CD4-positive, alpha-beta memory T cell (primary cell): ENCODE results near the gene SUGP2. TPM values are rescaled to one million over a fixed set of nuclear protein-coding genes. Genes with fewer than 3 reads are reported as not detected.

Experiments
- CTCF ChIA-PET: fragments of 350-600 bp; sonication (Branson Sonifier 250); formaldehyde crosslinking; loops from one replicate; lab custom pipeline; 2021; ENCODE audit warnings: inconsistent platforms; ENCODE audit not compliant: partially characterized antibody; lab: Charles Lee
- POLR2A ChIA-PET: fragments of 350-600 bp; sonication (Branson Sonifier 250); formaldehyde crosslinking; loops from one replicate; lab custom pipeline; 2021; ENCODE audit not compliant: partially characterized antibody; lab: Charles Lee
- DNase-seq, 5 donors: peaks; one replicate each; pipeline versions ENCODE4 v3.0.0 to v3.0.0-alpha.2; 2020 to 2022; ENCODE audit warnings: mixed read lengths in 1 of 5
- H3K27ac ChIP-seq: one replicate; pipeline ENCODE4 v1.7.0; 2013; ENCODE audit warnings: low read depth, low read length
- H3K27me3 ChIP-seq: 2 replicates; pipeline ENCODE4 v1.7.0; 2013; ENCODE audit warnings: mild to moderate bottlenecking, low read length, moderate library complexity; ENCODE audit not compliant: insufficient read depth
- H3K36me3 ChIP-seq: 2 replicates; pipeline ENCODE4 v1.7.0; 2013; ENCODE audit warnings: mild to moderate bottlenecking, low read length, moderate library complexity; ENCODE audit not compliant: insufficient read depth
- H3K4me1 ChIP-seq: 2 replicates; pipeline ENCODE4 v1.7.0; 2013; ENCODE audit warnings: mild to moderate bottlenecking, low read length, moderate library complexity; ENCODE audit not compliant: insufficient read depth
- H3K4me3 ChIP-seq, 2 donors: one replicate each; pipeline ENCODE4 v1.7.0; 2013; ENCODE audit warnings: low read length in 2 of 2, mild to moderate bottlenecking in 1 of 2
- H3K9me3 ChIP-seq, 2 donors: one replicate each; pipeline ENCODE4 v1.7.0; 2013; ENCODE audit warnings: low read length in 2 of 2, control low read depth in 1 of 2; ENCODE audit not compliant: control insufficient read depth in 1 of 2
- H3K27ac Mint-ChIP-seq, 7 donors: one replicate each; pipeline ENCODE4 v1.8.0; 2020 to 2021; ENCODE audit warnings: mixed read lengths in 7 of 7, mild to moderate bottlenecking in 6 of 7, inconsistent platforms in 3 of 7, moderate library complexity in 3 of 7
- H3K27me3 Mint-ChIP-seq, 2 donors: one replicate each; pipeline ENCODE4 v1.8.0; 2020 to 2021; ENCODE audit warnings: mixed read lengths in 2 of 2
- H3K36me3 Mint-ChIP-seq, 2 donors: one replicate each; pipeline ENCODE4 v1.8.0; 2020 to 2021; ENCODE audit warnings: mixed read lengths in 2 of 2, inconsistent platforms in 1 of 2, mild to moderate bottlenecking in 1 of 2
- H3K4me1 Mint-ChIP-seq, 4 donors: one replicate each; pipeline ENCODE4 v1.8.0; 2020 to 2021; ENCODE audit warnings: mixed read lengths in 4 of 4, mild to moderate bottlenecking in 1 of 4
- H3K4me3 Mint-ChIP-seq, 8 donors: one replicate each; pipeline ENCODE4 v1.8.0; 2020 to 2021; ENCODE audit warnings: mixed read lengths in 8 of 8, mild to moderate bottlenecking in 7 of 8, moderate library complexity in 6 of 8, inconsistent platforms in 3 of 8
- H3K9me3 Mint-ChIP-seq, 8 donors: one replicate each; pipeline ENCODE4 v1.8.0; 2020 to 2021; ENCODE audit warnings: mixed read lengths in 8 of 8, mild to moderate bottlenecking in 5 of 8, inconsistent platforms in 3 of 8, moderate library complexity in 1 of 8
- intact Hi-C: fragments of 100-400 bp; cut with micrococcal nuclease; formaldehyde crosslinking; loops from one replicate; pipeline ENCODE4 v1.15.1; 2023
- polyA plus RNA-seq, 2 donors: library from polyadenylated mRNA; unstranded; fragments of 300-500 nt; fragmentation: Illumina TruSeq; gene quantifications; one replicate each; pipeline ENCODE4 v1.2.3, GENCODE V29; 2021
- total RNA-seq, 2 experiments: library from RNA; stranded (reverse); gene quantifications; one replicate each; pipeline ENCODE4 v1.2.3, GENCODE V29; 2021

SUGP2 gene
- total and polyA plus RNA-seq, 4 experiments from 2014 or later: 3.9 to 113 (median 59.6) TPM

- H3K9me3 Mint-ChIP-seq: no peaks in the 10 kb centered on the region
- CTCF ChIA-PET: no interaction called here
- H3K36me3 ChIP-seq: no peaks in the 10 kb centered on the region
- H3K4me3 ChIP-seq: no peak overlapping the region
- no peak overlapping the region for H3K27ac Mint-ChIP-seq
- no peak for DNase-seq
- no peak overlapping the region for H3K27ac ChIP-seq
- intact Hi-C loops: no loop called here
- H3K4me3 Mint-ChIP-seq: no peak overlapping the region
- peaks cover 0 to 2% (median 0%) of the 10 kb centered on the region in 4 donors for H3K4me1 Mint-ChIP-seq
- no peaks in the 10 kb centered on the region for H3K36me3 Mint-ChIP-seq
- peaks cover 6 to 7% of the 10 kb centered on the region in 2 donors for H3K27me3 Mint-ChIP-seq
- H3K27me3 ChIP-seq: no peaks in the 10 kb centered on the region
- POLR2A ChIA-PET: no interaction called here
- H3K4me1 ChIP-seq: no peaks in the 10 kb centered on the region
- H3K9me3 ChIP-seq: no peaks in the 10 kb centered on the region
Observed at GRCh38 chr19:18985257-18985656, 48.1 kb downstream of the SUGP2 start.

GRCh38 chr19:18984251-18984650 lies 49.1 kb downstream of the SUGP2 start:
- intact Hi-C loops: no loop called here
- CTCF ChIA-PET: no interaction called here
- H3K4me1 ChIP-seq: no peaks in the 10 kb centered on the region
- H3K36me3 ChIP-seq: no peaks in the 10 kb centered on the region
- no peaks in the 10 kb centered on the region for H3K27me3 ChIP-seq
- Mint-ChIP-seq H3K36me3 (no peaks in the 10 kb centered on the region), H3K27ac (no peak overlapping the region), H3K27me3 (peaks cover 7% of the 10 kb centered on the region in 2 donors), H3K9me3 (no peaks in the 10 kb centered on the region), H3K4me3 (no peak overlapping the region), H3K4me1 (peaks cover 0 to 2% (median 0%) of the 10 kb centered on the region in 4 donors)
- H3K4me3 ChIP-seq: no peak overlapping the region
- POLR2A ChIA-PET: no interaction called here
- H3K27ac ChIP-seq: no peak overlapping the region
- no peaks in the 10 kb centered on the region for H3K9me3 ChIP-seq
- no peak for DNase-seq

GRCh38 chr19:18982669-18983068 lies 50.6 kb downstream of the SUGP2 start:
- ChIA-PET POLR2A (no interaction called here), CTCF (no interaction called here)
- no peak for DNase-seq
- peaks cover 0 to 2% (median 0%) of the 10 kb centered on the region in 4 donors for H3K4me1 Mint-ChIP-seq
- no peak overlapping the region for H3K4me3 Mint-ChIP-seq
- peaks cover 7 to 10% of the 10 kb centered on the region in 2 donors for H3K27me3 Mint-ChIP-seq
- H3K9me3 Mint-ChIP-seq: no peaks in the 10 kb centered on the region
- intact Hi-C loops: no loop called here
- H3K9me3 ChIP-seq: no peaks in the 10 kb centered on the region
- H3K36me3 ChIP-seq: no peaks in the 10 kb centered on the region
- no peaks in the 10 kb centered on the region for H3K27me3 ChIP-seq
- H3K4me1 ChIP-seq: no peaks in the 10 kb centered on the region
- no peak overlapping the region for H3K4me3 ChIP-seq
- no peaks in the 10 kb centered on the region for H3K36me3 Mint-ChIP-seq
- H3K27ac ChIP-seq: no peak overlapping the region
- no peak overlapping the region for H3K27ac Mint-ChIP-seq

GRCh38 chr19:18980432-18981020 lies 52.8 kb downstream of the SUGP2 start:
- Mint-ChIP-seq H3K4me1 (peaks cover 0 to 1% (median 0%) of the 10 kb centered on the region in 4 donors), H3K27ac (no peak overlapping the region), H3K36me3 (no peaks in the 10 kb centered on the region), H3K27me3 (peaks cover 6 to 10% of the 10 kb centered on the region in 2 donors), H3K4me3 (no peak overlapping the region), H3K9me3 (no peaks in the 10 kb centered on the region)
- Histone ChIP-seq H3K27me3 (no peaks in the 10 kb centered on the region), H3K4me1 (no peaks in the 10 kb centered on the region), H3K36me3 (no peaks in the 10 kb centered on the region), H3K27ac (no peak overlapping the region), H3K9me3 (no peaks in the 10 kb centered on the region), H3K4me3 (no peak overlapping the region)
- intact Hi-C loops: no loop called here
- no peak for DNase-seq
- ChIA-PET CTCF (no interaction called here), POLR2A (no interaction called here)

GRCh38 chr19:18978616-18979015 lies 54.7 kb downstream of the SUGP2 start:
- Mint-ChIP-seq H3K27ac (no peak overlapping the region), H3K4me3 (no peak overlapping the region), H3K9me3 (no peaks in the 10 kb centered on the region), H3K27me3 (peaks cover 2 to 8% of the 10 kb centered on the region in 2 donors), H3K36me3 (no peaks in the 10 kb centered on the region), H3K4me1 (no peaks in the 10 kb centered on the region)
- no peaks in the 10 kb centered on the region for H3K36me3 ChIP-seq
- intact Hi-C loops: no loop called here
- H3K27ac ChIP-seq: no peak overlapping the region
- ChIA-PET CTCF (no interaction called here), POLR2A (no interaction called here)
- H3K9me3 ChIP-seq: no peaks in the 10 kb centered on the region
- H3K4me1 ChIP-seq: no peaks in the 10 kb centered on the region
- H3K4me3 ChIP-seq: no peak overlapping the region
- no peak for DNase-seq
- H3K27me3 ChIP-seq: no peaks in the 10 kb centered on the region

- ChIA-PET CTCF (interaction anchor here (0.7 kb wide), 1 partner anchor 227 kb away, joined by 3 read pairs; the partner anchor contains the start of gene NR2C2AP), POLR2A (no interaction called here)
- no peak overlapping the region for H3K27ac Mint-ChIP-seq
- Histone ChIP-seq H3K4me3 (no peak overlapping the region), H3K27me3 (no peaks in the 10 kb centered on the region), H3K4me1 (no peaks in the 10 kb centered on the region), H3K9me3 (no peaks in the 10 kb centered on the region), H3K27ac (no peak overlapping the region), H3K36me3 (no peaks in the 10 kb centered on the region)
- peak overlapping the region in 1 of 8 donors; percentile 17 for H3K4me3 Mint-ChIP-seq
- DNase-seq: no peak
- intact Hi-C loops: no loop called here
- no peaks in the 10 kb centered on the region for H3K9me3 Mint-ChIP-seq
- no peaks in the 10 kb centered on the region for H3K4me1 Mint-ChIP-seq
- H3K36me3 Mint-ChIP-seq: no peaks in the 10 kb centered on the region
- H3K27me3 Mint-ChIP-seq: peaks cover 0 to 8% of the 10 kb centered on the region in 2 donors
Observed at GRCh38 chr19:18975869-18976268, 57.4 kb downstream of the SUGP2 start.

- Mint-ChIP-seq H3K9me3 (no peaks in the 10 kb centered on the region), H3K4me1 (no peaks in the 10 kb centered on the region), H3K36me3 (no peaks in the 10 kb centered on the region), H3K4me3 (no peak overlapping the region), H3K27ac (no peak overlapping the region), H3K27me3 (peaks cover 2 to 8% of the 10 kb centered on the region in 2 donors)
- no peaks in the 10 kb centered on the region for H3K27me3 ChIP-seq
- no peak overlapping the region for H3K4me3 ChIP-seq
- intact Hi-C loops: no loop called here
- no peaks in the 10 kb centered on the region for H3K9me3 ChIP-seq
- H3K36me3 ChIP-seq: no peaks in the 10 kb centered on the region
- no peak for DNase-seq
- ChIA-PET CTCF (no interaction called here), POLR2A (no interaction called here)
- H3K27ac ChIP-seq: no peak overlapping the region
- no peaks in the 10 kb centered on the region for H3K4me1 ChIP-seq
Observed at GRCh38 chr19:18975011-18975410, 58.3 kb downstream of the SUGP2 start.
